HG03469 (cell line): ENCODE measurements around the gene CBARP.
"Not testable (repeated sequence)": the region's sequence is repeated elsewhere in the genome, so short reads cannot be mapped to it uniquely, and the experiment has no call there.

Experiments
- ATAC-seq: cut with Tn5 transposase; IDR thresholded peaks from one replicate; pipeline ENCODE4 v1.9.1; 2021; ENCODE audit warnings: mild to moderate bottlenecking, moderate library complexity, moderate number of reproducible peaks; ENCODE audit not compliant: unreplicated experiment

Gene CBARP

GRCh38 chr19:1214862-1215731, 22.7 kb downstream of the CBARP start:
- no peak for ATAC-seq

- ATAC-seq, result no peak
Measured at GRCh38 chr19:1214299-1214861, 23.4 kb downstream of the CBARP start.

GRCh38 chr19:1213391-1214286, 24.2 kb downstream of the CBARP start:
- ATAC-seq, result no peak

DNA sequence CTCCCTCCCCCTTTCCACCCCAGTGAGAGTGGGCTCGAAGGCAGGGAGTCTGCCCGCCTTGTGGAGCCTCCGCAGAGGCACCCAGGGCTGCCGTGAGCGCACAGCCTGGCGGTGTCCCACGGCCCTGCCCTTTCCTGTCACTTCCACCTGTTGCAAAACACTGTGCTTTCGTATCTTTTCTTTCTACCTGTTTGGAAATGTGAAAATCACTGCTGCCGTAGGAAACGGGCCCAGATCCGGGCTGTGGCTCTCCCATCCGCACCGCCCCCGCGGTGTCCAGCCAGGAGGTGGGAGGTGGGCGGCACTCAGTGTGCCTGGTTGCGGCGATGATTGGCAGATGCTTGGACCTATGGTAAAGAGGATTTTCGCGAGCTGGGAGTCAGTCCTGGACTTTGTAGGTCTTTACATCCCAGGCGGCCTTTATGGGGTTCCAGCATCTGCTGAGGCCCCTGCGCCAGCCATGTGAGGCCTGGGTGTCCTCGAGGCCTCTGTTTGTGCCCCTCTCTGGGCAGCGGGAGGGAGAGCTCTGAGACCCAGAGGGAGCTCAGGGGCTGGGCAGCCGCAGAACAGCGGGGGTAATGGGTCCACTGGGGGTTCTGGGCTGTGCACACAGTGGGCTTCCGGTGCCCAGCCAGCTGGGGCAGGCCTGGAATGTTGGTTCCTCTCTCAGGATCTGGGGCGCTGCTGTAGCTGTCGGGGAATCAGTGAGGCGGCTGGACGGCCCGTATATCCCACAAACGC, 26.1 kb downstream of the CBARP start:
- ATAC-seq, result no peak

- ATAC-seq, result no peak
Measured at GRCh38 chr19:1210227-1210538, 27.6 kb downstream of the CBARP start.

- not testable (repeated sequence) for ATAC-seq
Measured at GRCh38 chr19:1208830-1209229, 29.0 kb downstream of the CBARP start.

- no peak for ATAC-seq
Measured at GRCh38 chr19:1206864-1207450, 30.8 kb downstream of the CBARP start.

GRCh38 chr19:1206150-1206863, 31.5 kb downstream of the CBARP start:
- ATAC-seq, result no peak

- peak; percentile 56 for ATAC-seq
Measured at GRCh38 chr19:1205114-1206099, 32.4 kb downstream of the CBARP start, which contains the start of gene STK11. Gene STK11 (plus strand): TSS chr19:1205778. CDS start chr19:1206914, 1,136 bp downstream.

DNA sequence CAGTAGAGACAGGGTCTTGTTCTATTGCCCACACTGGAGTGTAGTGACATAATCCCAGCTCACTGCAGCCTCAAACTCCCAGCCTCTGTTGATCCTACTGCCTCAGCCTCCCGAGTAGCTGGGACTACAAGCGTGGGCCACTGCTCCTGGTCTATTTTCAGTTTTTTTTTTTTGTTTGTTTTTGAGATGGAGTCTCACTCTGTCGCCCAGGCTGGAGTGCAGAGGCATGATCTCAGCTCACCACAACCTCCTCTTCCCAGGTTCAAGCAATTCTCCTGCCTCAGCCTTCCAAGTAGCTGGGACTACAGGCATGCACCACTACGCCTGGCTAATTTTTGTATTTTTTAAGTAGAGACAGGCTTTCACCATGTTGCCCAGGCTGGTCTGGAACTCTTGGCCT, 37.2 kb downstream of the CBARP start:
- ATAC-seq, result not testable (repeated sequence)

DNA sequence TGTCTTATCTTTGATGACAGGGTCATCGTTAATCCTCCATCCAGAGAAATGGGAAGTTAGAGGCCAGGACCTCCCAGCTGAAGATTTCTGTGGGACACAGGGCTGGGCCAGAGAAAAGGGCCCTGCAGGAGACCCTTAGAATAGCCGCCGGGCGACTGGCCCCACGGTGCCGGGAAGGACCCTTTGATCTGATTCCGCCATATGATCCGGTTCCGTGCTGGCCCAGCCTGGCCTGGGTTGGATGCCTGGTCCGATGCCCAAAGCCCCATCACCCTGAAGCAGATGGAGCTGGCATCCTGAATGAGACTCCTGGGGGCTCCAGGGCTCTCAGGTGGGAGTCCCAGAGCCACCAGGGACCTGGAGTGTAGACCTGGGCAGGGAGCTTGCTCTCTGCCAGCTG, 38.3 kb downstream of the CBARP start:
- ATAC-seq, result no peak

DNA sequence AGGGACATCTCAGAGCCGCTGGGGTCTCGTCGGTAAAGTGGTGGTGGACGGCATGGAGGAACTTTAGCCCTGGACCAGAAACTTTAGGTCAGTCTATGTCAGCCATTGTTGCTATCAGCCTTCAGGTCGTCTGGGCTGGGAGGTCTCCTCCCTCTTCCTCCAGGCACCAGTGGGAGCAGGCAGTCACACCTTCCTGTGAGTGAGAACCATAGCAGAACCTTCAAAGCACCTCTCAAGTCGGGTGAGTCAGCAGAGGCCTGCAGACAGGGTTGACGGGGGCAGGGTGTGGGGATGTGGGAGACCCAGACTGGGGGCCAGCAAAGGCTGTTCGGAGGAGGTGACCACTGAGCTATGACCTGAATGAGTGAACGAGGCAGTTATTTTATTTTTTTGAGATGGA, 48.4 kb downstream of the CBARP start:
- no peak for ATAC-seq

- no peak for ATAC-seq
Measured at GRCh38 chr19:1183543-1184172, 54.1 kb downstream of the CBARP start.

GRCh38 chr19:1182727-1183126, 55.1 kb downstream of the CBARP start:
- ATAC-seq, result no peak

DNA sequence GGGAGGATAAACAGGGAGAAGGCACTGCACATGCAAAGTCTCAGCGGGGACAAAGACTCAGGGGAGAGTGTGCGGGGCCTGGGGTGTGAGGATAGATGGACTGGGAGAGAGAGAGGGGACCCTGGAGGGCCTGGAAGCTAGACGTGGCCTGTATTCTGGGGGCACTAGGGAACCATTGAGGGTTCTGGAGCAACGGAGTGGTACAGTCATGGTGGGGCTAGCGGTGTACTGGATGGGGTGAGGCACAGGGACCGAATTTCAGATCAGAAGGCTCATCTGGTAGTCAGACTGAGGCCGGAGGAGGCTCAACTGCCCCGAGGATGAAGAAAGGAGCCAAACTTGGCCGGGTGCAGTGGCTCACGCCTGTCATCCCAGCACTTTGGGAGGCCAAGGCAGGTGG, 55.7 kb downstream of the CBARP start:
- ATAC-seq, result no peak

DNA sequence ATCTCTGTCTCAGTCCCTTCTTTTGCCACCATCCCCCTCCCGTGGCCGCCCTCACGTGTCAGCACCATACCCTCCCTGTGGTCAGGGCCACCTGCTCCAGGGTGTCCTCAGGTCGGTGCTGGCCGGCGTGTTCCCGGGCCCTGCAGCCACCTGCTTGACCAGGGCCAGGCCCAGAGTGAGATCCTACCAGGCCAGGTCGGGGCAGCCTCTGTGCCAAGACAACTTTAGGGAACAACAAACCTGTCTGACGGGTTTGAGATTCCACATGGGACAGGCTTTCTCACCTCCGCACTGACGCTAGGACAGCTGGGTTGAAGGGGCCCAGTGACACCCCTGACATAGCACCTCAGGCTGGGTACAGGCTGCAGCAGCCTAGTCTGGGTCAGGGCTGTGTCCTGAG, 56.2 kb downstream of the CBARP start:
- no peak for ATAC-seq
